CD4-positive, alpha-beta T cell treated with Interleukin-15 for 1 hour (primary cell): Measurements from ENCODE around the gene RAB40AL.

Experiments used
- DNase-seq: peaks from one replicate; pipeline ENCODE4 v3.0.0-alpha.2; 2020

The RAB40AL gene

GRCh38 chrX:102983205-102983604, 46.1 kb downstream of the RAB40AL start:
- no peak for DNase-seq

GRCh38 chrX:102985192-102985591, 48.1 kb downstream of the RAB40AL start:
- DNase-seq, result no peak
